T-helper 1 cell (primary cell): ENCODE results near the gene TCTN2.

ENCODE experiments used
- DNase-seq, 5 donors: peaks; one replicate each; pipeline ENCODE4 v3.0.0-alpha.2; 2012 to 2020
- total RNA-seq, 4 donors: gene quantifications; one replicate each; lab custom pipeline; 2026; lab: John Stamatoyannopoulos, UW

Gene TCTN2
- total RNA-seq, result 6.9 to 12.8 (median 11.5) reads per million in 4 donors

DNA sequence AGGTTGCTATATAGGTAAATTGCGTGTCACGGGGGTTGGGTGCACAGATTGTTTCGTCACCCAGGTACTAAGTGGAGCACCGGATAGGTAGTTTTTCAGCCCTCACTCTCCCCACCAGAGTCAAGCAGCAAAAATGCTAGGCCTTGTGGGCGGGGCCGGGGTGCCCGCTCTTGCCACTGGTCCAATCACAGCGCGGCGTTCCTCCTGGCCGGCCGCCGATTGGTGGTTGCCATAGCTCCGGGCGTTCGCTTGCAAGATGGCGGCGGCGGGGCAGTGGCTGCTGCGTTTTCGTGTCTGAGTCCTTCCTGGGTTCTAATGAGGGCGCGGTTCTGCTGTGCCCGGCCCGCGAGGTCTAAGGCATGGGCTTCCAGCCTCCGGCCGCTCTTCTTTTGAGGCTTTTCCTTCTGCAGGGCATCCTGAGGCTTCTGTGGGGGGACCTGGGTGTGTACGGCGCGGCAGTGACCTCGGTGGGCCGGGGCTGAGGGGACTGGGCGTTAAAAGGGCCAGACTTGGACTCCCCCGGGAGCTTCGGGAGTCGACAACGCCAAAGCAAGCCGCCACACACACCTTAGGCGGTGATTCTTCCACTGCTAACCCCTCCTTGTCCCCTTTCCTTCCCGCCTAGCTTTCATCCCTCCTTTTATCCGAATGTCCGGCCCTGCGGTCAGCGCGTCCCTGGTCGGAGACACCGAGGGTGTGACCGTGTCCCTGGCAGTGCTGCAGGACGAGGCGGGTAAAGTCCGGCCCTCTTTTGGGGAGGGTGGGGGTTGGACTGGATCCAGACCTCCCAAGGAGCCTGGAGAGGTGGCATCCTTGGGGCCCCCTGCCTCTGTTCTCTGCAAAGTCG is at the start of gene TCTN2:
TSS of gene TCTN2 (plus strand) at position 232 of the 847 bp plus-strand sequence. CDS start at position 360, 128 bp downstream.
- DNase-seq, result peak; percentile 82 to 91 (median 90)

DNA sequence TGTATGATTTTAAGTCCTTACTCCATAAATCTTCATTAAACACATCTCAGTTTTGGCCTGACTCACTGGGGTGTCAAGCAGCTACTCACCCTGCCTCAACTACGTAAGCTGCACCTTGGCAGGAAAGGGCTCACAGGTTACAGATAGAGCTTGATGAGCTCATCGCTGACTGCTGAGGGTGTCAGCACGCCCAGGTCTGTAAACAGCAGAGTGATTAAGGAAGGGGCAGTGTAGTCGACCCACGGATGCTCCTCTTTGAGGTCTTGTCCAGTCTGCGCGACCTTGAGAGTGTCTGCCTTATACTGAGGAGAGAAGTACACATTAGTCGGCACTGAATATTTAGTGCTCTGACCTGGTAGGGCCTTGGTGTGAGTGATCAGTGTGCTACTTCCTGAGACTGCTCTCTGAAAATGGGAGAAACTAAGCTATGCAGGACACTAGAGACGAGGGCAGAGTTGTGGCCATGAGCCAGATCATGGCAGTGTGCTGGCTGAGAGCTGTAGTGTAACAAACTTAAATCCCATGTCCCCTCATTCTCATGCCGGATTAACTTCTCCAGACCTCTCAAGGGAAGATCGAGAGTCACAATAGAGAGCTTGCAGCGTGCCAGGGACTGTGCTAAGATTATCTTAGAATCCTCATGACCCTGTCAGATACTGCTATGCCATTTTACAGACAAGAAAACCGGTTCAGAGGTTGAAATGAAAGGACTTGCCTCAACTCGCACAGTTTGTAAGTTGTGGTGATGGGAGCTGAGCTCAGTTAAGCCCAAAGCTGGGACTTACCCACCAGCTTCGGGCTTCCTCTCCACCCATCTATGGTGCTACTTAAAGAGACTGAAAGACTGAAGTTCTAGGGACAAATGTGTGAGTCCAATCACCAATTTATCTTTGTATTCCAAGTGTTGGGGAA is 49.0 kb upstream of the TCTN2 start:
- no peak for DNase-seq

DNA sequence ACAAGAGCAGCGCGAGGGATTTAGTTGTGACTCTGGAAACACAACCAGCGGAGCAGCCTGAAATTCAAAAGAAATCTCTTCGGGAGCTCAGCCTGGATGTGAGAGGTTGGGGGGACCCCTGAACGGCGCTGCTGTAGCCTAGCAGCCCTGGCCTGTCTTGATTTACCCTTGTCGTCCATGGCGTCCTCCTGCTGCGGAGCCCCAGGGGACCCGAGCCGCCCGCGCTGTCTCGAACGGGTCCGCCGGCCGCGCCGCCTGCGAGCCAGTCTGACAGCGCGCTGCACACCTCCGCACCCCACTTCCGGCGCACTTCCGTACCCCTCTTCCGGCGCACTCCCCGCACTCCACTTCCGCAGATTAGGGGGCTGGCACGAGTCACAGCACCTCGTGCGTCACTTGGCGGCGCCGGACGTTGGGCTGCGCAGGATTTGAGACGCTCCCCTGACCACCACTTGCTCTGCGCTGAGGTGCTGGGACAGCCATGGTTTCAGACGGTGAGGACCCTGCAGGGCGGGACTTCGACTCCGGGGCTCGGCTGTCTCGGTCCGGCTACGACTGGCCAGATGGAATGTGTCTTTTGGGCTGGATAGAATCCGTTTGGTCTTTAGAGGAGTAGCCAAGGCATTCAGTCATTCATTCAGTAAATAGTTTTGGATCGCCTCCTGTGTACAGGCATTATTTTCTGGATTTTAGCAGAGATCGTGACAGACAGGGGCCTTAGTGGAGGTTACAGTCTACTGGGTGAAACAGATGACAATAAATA is 37.4 kb upstream of the TCTN2 start, which contains the start of the genes EIF2B1 and GTF2H3:
TSS of gene EIF2B1 (minus strand) at position 308 of the 763 bp plus-strand sequence. CDS start at position 179, 129 bp downstream.
TSS of gene GTF2H3 (plus strand) at position 451 of the 763 bp plus-strand sequence. CDS start at position 482, 31 bp downstream.
- peak; percentile 90 to 98 (median 95) for DNase-seq

DNA sequence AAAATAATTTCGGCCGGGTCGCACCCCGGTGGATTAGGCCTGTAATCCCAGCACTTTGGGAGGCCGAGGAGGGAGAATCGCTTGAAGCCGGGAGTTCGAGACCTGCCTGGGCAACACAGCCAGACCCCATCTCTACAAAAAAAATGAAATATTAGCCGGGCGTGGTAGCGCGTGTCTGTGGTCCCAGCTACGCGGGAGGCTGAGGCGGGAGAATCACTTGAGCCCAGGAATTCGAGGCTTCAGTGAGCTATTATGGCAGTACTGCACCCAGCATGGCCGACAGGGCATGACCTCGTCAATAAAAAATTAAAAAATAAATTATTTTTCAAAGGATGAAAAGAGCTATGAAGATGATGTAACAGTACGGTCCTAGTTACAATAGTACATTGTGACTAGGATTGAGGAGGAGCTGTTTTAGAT is 36.8 kb upstream of the TCTN2 start:
- no peak for DNase-seq

GRCh38 chr12:123643911-123644310 is 27.0 kb upstream of the TCTN2 start:
- no peak for DNase-seq

DNA sequence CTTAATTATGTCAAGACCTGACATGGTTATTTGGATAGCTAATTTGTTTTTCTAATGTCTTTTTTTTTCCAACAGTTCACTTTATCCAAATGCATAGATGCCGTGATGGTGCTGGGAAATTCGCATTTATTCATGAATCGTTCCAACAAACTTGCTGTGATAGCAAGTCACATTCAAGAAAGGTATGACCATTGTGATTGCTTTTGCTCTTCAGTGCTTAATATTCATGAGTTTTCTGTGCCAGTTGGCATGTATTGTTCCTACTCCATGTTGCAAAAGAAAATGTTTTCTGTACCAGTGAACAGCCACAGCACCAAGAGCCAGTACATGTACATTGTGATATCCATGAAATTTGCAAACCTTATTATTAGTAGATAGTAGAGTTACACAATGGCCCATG is 25.5 kb upstream of the TCTN2 start:
- DNase-seq, result no peak

DNA sequence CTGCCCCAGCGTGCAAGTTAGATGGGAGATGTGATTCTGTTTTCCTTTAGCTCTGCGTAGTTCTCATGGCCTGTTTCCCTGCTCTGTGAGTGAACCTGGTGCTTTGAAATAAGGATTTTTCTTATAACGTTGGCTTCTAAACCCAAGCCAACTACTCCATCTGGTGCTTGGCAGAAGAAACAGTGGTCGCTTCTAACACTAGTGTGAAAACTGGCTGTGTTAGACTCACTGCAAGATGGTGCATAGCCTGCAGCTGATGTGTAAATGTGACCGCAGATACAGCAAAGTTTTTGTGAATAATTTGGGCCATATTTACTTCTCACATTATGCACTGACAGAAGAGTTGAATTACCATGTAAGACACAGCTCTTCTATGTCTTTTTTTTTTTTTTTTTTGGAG is 25.0 kb upstream of the TCTN2 start:
- DNase-seq, result no peak

- DNase-seq, result no peak
Observed at GRCh38 chr12:123648401-123648800, 22.5 kb upstream of the TCTN2 start.

- no peak for DNase-seq
Observed at GRCh38 chr12:123654129-123654701, 16.7 kb upstream of the TCTN2 start.

DNA sequence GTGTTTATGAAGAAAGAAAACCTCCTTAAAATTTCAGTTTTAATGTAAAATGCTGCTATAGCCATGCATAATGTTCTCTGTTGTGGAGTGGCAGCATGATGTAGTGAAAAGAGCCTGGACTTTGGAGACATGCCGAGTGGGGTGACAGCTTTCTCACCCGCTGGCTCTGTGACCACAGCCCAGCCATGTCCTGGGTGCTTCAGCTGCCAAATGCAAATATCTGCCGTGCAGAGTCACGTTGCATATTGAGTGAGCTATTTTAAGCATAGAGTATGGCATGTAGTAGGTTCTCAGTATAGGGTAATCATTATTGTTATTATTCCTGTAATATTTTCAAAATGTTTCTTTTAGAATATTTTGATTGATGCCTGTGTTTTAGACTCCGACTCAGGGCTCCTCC is 15.5 kb upstream of the TCTN2 start:
- DNase-seq, result no peak

GRCh38 chr12:123656392-123656791 is 14.5 kb upstream of the TCTN2 start:
- no peak for DNase-seq

- no peak for DNase-seq
Observed at GRCh38 chr12:123657211-123657610, 13.7 kb upstream of the TCTN2 start.

DNA sequence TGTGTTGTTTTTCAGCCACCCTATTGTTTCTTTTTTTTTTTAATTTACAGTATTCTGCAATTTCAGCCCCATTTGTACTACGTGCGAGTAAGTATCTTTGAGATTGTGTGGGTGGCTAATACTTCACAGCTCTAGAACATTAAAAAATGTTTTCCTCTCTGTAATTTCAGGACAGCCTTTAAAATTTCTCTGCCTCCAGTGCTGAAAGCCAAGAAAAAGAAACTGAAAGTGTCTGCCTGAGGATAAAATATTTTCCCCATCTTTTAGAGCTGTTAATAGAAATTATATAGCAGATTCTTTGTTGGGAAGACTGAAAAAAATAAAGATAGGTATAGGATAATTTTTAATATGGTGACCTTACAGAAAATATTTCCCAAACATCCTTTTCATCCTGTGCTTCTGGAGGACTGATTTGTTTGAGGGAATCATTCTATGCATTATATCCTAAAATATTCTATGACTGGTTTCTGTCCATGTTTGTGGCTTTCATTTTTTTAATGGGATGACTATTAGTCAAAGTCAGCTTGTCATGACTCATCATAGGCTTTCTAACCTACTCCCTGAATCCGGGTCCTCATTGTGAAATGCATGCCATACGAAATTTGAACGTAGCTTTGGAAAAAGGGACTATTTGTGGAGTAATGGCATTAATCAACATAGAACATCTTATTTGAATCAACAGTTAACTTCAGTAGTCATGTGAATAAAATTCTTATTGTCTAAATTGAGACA is 10.8 kb upstream of the TCTN2 start:
- DNase-seq, result no peak

GRCh38 chr12:123667771-123668170 is 3.1 kb upstream of the TCTN2 start:
- no peak for DNase-seq

DNA sequence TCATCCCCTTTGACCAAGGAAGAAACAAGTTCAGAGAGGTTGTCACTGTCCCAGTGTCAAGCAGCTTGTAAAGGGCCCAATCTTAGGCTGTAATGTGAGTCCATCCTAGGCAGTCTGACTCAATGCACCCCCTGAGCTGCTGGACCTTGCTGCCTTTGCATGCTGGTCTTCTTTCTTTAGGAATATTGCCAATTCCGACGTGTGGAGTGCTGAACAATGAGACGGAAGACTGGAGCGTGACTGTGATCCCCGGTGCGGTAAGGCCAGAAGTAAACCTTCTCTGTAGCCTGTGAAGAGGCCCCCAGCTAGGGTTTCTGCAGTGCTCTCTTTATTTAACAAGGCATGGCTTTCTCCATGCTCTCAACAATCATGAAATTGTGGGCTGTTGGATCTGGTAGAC is 963 bp downstream of the TCTN2 start:
- no peak for DNase-seq

DNA sequence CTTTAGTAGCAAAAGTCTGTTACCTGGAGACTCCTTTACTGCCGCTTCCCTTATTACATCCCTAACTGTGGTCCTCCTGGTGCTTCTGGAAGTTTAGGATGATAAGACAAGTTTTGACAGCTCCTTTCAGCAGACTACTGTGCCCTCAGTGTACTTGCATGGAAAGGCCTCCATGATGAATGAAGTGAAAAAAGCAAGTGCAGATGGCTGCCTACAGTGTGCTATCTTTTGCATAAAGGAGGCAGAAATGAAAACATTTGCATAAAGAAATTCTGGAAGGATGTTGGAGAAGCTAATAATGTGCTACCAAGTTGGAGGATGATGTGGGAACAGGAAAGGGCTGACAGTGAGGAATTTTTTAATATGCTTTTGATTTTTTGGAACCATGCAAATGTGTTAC is 4.5 kb downstream of the TCTN2 start:
- DNase-seq, result no peak

GRCh38 chr12:123676616-123677320 is 5.9 kb downstream of the TCTN2 start:
- no peak for DNase-seq

DNA sequence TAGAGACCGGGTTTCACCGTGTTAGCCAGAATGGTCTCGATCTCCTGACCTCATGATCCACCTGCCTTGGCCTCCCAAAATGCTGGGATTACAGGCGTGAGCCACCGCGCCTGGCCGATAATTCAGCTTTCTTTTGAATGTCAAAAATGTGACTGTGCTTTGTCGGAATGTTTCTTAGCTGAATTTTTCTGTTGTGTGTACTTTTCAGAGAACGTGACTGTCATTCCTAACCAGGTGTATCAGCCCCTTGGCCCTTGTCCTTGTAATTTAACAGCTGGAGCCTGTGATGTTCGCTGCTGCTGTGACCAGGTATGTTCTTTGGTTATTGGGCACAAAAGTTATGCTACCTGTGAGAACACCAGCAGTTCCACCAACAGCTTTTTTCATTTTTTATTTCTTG is 8.1 kb downstream of the TCTN2 start:
- DNase-seq, result no peak

- DNase-seq, result no peak
Observed at GRCh38 chr12:123681605-123682004, 10.7 kb downstream of the TCTN2 start.

DNA sequence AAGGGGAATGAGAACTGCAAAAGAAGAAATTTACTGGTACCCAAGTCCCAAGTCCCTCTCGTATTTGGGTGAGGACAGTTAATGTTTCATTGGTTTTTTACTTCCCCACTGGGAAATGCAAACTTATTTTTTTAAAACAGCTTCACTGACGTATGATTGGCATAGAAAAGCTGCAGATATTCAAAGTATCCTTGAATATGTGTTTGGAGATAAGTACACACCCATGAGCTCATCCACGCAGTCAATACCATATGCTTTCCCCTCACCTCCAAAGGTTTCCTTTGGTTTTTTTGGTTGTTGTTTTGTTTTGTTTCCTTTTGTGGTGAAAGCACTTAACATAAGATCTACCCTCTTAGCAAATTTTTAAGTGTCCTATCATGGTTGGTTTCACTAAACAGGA is 13.1 kb downstream of the TCTN2 start:
- no peak for DNase-seq
